SIG-M5 treated with dmso at 0.1 percent for 504 hours (cell line): Measurements from ENCODE around the gene CCDC7.
"Not testable (repeated sequence)": the region's sequence is repeated elsewhere in the genome, so short reads cannot be mapped to it uniquely, and the experiment has no call there.

Experiments
- DNase-seq: peaks from one replicate; lab custom pipeline; 2025; ENCODE audit not compliant: unreplicated experiment; lab: John Stamatoyannopoulos, UW

Gene CCDC7

DNA sequence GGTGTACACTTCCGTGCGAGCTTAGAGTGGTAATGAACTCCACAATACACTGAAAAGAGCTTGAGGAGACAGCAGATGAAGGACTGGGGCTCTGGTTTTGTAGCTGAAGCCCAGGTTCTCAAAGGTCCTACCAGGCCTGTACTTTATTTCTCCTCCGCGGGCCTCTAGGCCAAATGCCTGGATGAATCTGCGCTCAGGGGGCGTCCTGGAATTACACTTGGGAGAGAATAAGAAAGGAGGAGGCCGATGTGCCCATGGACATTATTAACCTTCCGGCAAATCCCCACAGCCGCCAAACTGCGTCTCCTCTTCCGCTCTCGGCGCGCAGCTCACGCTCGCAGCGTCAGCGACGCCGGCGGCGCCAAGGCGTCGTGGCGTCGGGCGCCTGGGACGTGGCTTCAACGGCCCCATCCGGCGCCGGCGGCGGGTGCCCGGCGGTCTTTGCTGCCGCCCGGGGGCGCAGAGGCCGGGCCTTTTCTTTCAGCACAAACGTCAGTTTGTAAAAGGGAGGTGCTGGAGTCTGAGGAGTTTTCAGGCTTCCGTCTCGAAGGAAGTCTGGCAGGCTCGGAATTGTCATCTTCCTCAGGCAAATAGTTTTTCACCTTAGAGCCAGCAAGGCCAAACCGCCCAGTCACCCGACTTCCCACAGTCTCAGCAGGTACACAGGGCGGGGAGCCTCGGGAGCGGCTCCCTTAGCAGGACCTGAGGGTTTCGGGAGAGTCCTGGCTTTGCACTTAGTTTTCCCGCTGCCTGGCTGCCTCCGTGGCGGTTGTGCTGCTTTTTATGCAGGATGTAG, at the start of gene CCDC7:
Gene CCDC7, plus strand, starts transcription at position 401 of the 796 bp plus-strand sequence. CDS start 5,503 bp downstream, outside the sequence.
- DNase-seq = peak; percentile 83

DNA sequence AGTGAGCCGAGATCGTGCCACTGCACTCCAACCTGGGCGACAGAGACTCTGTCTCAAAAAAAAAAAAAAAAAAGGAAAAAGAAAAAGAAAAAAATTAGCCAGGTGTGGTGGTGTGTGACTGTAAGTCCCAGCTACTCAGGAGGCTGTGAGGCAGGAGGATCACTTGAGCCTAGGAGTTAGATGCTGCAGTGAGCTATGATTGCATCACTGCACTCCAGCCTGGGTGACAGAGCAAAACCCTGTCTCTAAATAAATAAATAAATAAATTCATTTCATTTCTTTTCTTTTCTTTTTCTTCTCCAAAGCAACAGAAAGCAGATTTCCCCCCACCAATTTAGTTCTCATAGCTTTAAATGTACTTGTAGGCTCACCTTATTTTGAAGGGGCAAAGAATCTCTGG, 48.8 kb upstream of the CCDC7 start:
- not testable (repeated sequence) for DNase-seq

DNA sequence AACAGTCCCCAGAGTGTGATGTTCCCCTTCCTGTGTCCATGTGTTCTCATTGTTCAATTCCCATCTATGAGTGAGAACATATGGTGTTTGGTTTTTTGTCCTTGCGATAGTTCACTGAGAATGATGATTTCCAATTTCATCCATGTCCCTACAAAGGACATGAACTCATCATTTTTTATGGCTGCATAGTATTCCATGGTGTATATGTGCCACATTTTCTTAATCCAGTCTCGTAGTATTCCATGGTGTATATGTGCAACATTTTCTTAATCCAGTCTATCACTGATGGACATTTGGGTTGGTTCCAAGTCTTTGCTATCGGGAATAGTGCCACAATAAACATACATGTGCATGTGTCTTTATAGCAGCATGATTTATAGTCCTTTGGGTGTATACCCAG, 46.2 kb upstream of the CCDC7 start:
- DNase-seq = not testable (repeated sequence)

DNA sequence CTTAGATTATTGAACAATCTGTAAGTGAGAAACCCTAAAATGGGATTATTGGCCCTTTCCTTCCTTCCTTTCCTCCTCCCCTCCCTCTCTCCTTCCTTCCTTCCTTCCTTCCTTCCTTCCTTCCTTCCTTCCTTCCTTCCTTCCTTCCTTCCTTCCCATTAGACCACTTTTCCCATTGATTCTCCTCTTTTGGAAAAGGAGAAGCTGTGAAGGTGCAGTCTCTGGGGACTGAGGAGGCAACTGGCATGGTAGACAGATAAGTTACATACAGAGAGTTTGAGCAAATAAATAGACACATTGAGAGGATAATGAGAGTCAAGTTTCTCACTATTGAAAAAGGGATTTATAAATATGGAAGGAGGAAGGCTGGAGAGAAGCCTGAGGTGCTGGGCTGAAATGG, 45.0 kb upstream of the CCDC7 start:
- DNase-seq = no peak

DNA sequence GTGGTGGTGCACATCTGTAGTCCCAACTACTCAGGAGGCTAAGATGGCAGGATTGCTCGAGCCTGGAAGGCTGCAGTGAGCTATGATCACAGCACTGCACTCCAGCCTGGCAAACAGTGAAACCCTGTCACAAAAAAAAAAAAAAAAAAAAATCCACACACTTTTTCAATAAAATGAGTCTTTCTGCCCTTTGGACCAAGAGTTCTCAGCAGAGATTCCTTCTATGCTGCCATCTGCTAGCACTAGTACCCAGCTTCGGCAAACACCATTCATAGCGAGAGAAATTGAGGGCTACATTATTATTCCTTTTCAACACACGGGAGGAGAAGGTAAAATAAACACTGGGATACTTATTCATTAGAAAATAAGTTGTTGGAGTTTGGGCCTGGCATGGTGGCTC, 43.4 kb upstream of the CCDC7 start:
- DNase-seq = no peak

DNA sequence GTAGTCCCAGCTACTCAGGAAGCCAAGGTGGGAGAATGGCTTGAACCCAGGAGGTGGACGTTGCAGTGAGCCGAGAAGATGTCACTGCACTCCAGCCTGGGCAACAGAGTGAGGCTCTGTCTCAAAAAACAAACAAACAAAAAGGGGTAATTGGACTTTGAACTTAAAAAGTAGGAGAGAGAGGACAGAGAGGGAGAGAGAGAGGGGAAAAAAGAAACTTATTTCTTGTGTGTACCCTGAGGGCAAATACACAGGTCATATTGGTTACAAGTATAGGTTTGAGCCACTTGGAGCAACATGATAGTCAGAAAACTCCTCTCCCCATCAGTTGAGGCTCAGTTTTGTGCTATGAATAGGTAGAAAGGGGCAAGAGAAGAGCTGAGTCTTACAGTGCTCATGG, 42.8 kb upstream of the CCDC7 start:
- DNase-seq = no peak

DNA sequence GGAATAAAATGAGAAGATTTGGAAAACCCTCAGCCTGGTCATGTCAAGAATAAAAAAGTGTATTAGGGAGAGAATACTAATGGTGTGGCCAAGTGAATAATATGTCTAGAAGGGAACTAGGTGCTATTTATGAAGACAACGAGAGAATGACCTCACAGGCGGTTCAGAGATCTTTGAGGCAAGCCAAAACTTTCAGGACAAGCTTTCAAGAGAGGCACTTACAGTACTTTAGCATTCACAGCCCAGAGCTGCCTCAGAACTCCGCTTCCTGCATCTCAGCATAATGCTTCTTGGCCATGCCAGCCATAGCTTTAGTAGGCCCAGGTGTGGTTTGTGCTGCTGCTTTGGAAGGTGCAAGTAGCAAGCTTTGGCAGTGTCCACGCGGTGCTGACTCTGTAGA, 37.2 kb upstream of the CCDC7 start:
- DNase-seq = no peak

DNA sequence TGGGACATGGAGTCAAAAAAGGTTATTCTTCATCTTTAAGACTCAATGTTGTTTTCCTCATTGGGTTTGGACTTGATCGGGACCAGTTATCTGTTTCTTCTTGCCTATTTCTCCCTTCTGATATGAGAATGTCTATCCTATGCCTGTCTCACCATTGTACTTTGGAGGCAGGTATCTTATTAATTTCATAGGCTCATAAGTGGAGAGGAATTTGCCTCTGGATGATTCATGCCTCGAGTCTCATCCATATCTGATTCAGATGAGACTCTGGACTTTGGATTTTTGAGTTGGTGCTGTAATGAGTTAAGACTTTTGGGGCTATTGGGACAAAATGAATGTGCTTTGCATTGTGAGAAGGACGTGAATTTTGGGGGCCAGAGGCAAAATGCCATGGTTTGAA, 36.2 kb upstream of the CCDC7 start:
- DNase-seq = no peak

DNA sequence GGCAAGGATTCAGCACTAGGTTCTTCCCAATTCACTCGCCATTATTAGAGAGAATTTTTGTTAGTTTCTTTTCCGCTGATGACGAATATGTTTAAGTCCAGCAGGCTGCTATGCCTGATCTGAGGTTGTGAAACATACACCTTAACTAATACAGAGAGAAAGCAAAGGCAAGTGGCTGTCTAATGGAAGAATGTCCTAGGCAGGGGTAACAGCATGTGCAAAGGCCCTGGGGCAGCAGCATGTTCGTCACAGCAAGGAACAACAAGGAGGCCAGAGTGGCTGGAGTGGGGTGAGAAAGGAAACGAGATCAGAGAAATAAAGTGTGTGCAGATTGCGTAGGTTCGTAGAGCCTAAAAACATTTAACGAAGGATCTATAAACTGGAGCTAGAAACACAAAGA, 35.4 kb upstream of the CCDC7 start:
- no peak for DNase-seq

DNA sequence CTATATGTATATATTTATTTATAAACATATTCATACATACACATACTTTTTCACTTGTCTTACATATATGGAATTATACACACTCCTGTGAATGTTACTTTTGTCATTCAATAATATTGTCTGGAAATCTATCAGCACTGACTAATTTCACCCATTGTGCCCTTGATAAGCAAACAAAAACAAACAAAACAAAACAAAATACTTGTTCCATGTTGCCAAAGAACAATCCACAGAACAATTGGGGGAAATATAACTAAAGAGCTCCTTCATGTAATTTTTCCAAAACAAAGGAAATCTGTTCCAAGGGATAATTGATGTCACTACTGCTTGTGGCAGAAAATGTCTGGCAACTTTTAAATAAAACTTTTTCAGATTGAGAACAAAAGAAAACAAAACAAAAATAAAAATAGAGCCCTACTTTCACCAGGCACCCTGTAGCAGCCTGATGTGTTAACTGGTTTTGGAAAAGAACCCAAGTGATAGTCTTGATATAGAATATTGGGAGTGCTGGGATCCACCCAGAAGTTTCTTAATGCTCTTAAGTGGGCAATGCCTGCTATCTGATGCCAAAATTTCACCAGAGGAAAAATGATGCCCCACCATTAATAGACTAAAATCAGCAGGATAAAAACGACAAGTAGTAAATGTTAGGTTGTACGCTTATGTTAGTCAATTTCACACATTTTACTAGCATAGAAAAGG, 34.0 kb upstream of the CCDC7 start:
- no peak for DNase-seq

DNA sequence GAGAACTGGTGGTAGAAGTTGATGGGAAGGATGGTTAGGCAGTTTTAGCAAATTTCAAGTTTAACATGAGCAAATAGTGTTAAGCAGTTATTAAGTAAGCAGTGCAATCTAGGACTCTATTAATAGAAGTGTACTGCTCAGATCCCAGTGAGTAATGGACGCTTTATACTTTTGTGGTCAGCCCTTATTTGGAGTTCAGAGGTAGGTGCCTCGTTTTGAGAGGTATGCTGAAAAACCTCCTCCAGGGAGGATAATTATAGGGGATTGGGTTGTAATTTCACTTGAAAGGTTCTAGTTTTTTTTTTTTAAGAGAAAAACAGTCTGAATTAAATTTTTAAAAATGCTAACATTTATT, 33.5 kb upstream of the CCDC7 start:
- no peak for DNase-seq

DNA sequence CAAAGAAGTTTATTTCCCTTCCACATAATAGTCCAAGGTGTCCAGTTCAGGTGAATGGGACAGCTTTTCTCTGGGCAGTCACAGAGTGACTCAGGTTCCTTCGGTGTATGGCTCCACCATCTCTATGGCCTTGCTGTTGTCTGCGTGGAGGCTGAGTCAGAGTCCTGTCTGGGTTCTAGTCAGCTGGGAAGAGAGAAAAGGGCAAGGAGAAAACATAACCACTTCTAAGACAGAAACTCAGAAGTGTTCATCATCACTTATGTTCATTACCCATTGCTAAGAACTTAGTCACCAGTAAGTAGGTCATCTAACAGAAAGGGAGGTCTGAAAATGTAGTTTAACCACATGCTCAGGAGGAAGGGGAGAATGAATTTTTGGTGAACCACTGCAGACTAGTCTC, 32.4 kb upstream of the CCDC7 start:
- no peak for DNase-seq

DNA sequence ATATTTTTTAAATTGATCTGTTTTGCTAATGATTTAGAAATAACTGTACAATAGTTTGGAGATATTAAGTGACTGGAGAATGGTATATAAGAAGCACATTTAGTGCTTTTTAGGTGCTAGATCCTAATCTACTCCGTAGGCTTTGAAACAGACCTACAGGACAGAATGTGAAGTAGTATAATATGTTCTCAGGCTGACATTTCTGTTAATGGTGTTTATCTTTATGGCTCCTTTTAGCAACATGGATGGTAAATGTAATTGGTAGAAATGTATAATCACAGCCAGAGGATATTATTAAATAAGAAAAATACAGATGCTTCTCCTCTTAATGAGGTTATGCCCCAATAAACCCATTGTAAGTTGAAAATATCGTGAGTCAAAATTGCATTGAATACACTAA, 30.6 kb upstream of the CCDC7 start:
- DNase-seq = no peak

DNA sequence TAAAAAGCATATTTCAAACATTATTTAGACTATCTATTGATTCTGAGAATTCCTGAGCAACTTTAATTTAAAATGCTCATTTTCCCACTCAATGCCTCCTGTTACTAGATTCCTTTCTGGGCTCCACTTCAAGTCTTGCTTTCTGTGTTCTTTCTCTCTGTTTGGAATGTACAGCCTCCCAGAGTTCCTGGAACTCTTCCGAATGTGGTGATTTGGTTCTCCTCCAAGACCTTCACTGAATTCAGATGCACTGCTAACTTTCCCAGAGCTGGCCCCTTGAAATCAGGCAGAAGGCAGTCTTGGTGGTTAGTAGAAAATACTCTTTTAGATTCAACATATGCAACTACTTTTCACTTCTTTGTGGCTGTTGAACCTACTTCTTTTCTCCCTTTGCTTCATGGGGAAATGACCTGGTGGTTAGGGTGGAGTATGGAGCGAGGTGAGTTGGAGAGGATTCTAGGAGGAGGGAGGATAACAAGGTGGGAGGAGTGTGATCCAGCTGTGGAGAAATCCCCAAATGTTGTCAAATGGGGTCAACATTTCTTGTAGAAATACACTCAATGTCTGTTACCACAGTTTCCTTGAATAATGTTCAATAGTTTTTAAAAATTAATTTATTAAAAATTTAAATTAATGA, 27.9 kb upstream of the CCDC7 start:
- DNase-seq = no peak

DNA sequence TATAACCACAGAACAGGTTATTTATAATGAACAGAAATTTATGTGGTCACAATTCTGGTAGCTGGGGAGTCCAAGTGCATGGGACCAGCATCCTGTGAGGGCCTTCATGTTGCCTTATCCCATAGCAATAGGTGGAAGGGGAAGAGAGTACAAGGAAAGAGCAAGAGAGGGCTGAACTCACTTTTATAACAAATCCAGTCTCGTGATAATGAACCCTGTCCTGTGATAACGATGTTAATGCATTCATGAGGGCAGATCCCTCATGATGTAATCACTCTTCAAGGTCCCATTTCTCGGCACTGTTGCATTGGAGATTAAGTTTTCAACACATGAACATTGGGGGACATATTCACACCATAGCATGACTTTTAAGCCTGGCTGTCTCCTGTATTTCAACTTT, 27.4 kb upstream of the CCDC7 start:
- DNase-seq = no peak

DNA sequence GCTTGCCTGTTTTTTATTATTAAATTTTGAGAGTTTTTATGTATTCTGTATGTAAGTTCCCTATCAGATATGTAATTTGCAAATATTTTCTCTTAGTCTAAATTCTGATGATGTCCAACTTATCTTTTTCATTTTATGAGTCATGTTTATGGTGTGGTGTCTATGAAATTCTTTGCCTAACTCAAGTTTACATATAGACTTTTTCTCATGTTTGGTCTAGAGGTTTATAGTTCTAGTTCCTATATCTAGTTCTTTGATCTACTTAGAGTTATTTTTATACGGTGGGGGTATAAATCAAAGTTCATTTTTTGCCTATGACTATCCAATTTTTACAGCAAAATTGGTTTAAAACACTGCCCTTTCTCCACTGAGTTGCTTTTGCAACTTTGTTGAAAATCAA, 26.3 kb upstream of the CCDC7 start:
- no peak for DNase-seq

DNA sequence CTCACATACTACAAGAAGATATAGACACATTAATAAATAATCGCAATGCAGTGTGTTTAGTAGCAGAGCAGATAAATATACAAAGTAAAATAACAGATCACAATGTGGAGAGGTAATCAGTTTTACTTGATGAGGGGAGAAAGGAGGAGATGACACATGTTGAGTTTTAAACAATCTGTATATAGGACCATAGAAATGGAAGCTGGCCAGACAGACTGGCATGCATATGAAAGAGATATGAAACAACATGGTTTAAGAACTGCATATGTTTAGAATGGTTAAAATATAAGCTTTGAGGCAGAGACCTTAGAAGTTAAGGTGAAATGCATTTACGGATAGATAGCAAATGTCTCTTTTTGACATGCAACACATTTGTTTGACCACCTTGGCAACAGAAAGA, 19.8 kb upstream of the CCDC7 start:
- no peak for DNase-seq

DNA sequence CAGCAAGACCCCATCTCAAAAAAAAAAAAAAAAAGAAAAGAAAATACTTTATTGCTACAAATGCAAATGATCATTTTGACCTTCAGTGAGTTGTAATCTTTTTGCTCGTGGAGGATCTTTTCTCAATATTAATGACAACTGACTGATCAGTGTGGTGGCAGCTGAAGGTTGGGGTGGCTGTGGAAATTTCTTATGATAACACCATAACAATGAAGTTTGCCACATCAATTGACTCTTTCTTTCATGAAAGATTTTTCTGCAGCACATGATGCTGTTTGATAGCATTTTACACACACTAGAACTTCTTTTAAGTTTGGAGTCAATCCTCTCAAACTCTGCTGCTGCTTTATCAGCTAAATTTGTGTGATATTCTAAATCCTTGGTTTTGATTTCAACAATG, 12.4 kb upstream of the CCDC7 start:
- no peak for DNase-seq

DNA sequence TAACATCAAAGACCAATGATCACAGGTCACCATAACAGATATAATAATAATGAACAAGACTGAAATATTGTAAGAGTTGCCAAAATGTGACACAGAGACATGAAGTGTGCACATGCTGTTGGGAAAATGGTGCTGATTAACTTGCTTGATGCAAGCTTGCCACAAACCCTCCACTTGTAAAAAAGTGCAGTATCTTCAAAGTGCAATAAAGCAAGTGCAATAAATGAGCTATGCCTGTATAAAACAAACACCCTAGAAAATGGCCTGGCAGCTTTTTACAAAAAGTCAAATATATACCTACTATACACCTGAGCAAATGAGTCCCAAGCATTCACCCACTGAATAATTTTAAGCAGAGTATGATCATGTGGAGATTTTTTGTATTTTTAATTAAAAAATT, 9.7 kb upstream of the CCDC7 start:
- no peak for DNase-seq

DNA sequence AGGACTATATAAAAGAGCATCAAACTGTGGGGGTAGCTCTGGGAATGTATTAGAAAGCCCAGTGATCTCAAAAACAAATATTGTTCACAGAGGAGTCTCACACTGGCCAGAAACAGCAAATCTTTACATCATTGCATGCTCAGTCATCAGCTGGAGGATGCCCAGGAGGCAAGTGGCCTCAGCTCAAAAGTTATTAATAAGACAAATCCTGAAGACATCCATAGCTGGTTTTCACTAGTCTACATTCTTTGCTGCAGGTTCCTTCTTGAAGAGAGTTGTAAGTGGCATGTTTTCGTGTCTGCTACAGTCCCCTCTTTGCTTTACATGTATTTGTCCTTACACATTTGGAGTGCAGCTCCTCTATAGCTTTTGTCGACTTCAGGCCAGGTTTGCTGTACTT, 8.6 kb upstream of the CCDC7 start:
- DNase-seq = no peak

DNA sequence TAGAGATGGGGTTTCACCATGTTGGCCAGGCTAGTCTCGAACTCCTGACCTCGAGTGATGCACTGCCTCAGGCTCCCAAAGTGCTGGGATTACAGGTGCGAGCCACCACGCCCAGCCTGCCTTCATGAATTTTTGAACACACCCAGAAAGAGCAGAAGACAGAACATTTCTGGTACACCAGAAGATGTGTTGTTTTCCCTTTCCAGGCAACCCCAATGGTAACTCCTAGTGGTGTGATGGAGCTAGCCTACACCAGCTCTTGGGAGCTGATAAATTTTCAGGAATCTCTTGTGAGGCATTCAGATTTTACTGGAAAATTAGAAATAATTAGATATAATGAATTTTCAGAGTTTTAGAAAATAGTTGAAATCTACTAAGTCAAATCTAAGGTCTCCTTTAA, 904 bp upstream of the CCDC7 start:
- no peak for DNase-seq
